Bronchial smooth muscle cell (primary cell): ENCODE results near the gene NPHP1. TPM values are rescaled to one million over a fixed set of nuclear protein-coding genes. Genes with fewer than 3 reads are reported as not detected.

Experiments used
- total RNA-seq: library from RNA; depleted of rRNA; stranded (reverse); fragments of >200 nt; gene quantifications from 2 replicates; pipeline ENCODE4 v1.2.1, GENCODE V29; 2014

Gene NPHP1
- 5.5 and 5.7 TPM in 2 replicates for total RNA-seq

GRCh38 chr2:110204408-110205385 lies at the start of gene NPHP1:
TSS of gene NPHP1 (minus strand) at chr2:110205013. CDS start at chr2:110204968, 45 bp downstream.

DNA sequence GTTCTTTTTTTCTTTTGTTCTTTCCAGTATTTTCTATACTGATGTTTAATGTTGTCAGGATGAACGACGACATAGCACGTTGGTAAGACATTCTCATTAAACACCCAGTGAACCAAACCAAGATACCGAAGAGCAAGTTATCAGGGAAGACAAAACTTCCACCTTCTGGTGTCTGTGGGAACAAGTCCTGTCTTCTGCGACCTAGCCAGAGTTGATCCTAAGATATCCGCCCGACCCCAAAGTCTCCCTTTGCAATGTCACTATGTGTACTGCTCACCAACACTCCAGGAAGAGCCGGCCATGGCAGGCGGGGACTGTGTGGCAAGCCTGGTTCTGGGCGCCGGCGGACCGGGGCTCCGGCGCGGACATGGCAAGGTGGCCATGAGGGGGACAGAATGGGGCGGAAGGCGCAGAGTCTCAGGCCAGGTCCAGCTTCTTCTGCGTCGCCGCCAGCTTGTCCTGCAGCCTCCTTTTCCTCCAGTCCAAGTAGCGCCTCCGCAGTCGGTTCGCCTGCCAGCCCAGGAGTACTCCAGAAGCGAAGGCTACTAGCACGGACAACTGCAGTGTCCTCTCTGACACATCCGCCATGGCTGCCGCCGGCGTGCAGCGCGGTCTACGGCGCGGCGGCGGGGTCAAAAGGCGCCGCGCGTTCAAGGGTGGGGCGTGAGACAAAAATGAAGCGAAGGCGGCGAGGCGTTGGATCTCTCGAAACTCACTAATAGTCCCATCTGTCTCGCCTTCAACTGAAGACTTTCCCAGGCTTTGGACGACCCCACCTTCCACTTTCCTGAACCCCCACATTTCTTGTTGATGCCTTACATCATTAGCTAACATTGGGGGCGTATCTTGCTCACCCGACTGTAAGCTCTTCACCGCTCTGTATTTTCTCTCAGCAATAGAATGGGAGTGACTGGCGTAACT lies 7.4 kb upstream of the NPHP1 start, which contains the start of gene MTLN:
Gene MTLN (minus strand): TSS at position 610 of the 921 bp plus-strand sequence. CDS start 22 bp downstream, at position 588.

GRCh38 chr2:110115291-110116032 lies 89.4 kb downstream of the NPHP1 start, which contains the start of gene MALL:
TSS of gene MALL (minus strand) at chr2:110115822. CDS start at chr2:110115792, 30 bp downstream.

Other genes starting within 250 kb of the NPHP1 start
- gene MALL, start 89.2 kb downstream of the NPHP1 start, total RNA-seq = 13.4 and 45.7 TPM in 2 replicates
- 48.9 and 54.7 TPM in 2 replicates for gene MTLN, start 7.5 kb upstream of the NPHP1 start, total RNA-seq